NB4 (cell line): ENCODE data around the gene SEMA6D.

ENCODE experiments used
- POLR2A ChIP-seq: IDR thresholded peaks from 2 replicates; pipeline ENCODE4 v1.6.1; 2011; ENCODE audit warnings: mild to moderate bottlenecking; ENCODE audit not compliant: insufficient read length; ENCODE audit errors: extremely low read depth
- TF ChIP-seq, protein P1 (sequence below): IDR thresholded peaks from one replicate; pipeline ENCODE4 v1.5.1; 2012; ENCODE audit warnings: low read depth, low read length
- TF ChIP-seq, protein P2 (sequence below): IDR thresholded peaks from 2 replicates; pipeline ENCODE4 v1.6.1; 2011; ENCODE audit warnings: low read depth, low read length

DNA sequence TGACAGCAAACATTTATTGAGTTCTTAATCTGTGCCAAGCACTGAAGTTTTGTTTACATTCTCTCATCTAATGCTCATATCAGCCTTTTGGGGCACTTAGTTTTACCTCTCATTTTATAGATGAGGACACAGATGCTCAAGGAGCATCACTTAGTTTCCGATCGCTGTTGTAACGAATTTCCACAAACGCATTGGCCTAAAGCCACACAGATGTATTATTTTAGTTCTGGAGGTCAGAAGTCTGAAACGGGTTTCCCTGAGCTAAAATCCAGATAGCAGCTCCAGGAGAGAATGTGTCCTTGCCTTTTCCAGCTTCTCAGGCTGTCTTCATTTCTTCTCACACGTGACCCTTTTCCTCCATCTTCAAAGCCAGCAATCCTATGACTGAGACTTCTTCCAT lies 11.1 kb downstream of the SEMA6D start:
- TF ChIP-seq, protein P1, sequence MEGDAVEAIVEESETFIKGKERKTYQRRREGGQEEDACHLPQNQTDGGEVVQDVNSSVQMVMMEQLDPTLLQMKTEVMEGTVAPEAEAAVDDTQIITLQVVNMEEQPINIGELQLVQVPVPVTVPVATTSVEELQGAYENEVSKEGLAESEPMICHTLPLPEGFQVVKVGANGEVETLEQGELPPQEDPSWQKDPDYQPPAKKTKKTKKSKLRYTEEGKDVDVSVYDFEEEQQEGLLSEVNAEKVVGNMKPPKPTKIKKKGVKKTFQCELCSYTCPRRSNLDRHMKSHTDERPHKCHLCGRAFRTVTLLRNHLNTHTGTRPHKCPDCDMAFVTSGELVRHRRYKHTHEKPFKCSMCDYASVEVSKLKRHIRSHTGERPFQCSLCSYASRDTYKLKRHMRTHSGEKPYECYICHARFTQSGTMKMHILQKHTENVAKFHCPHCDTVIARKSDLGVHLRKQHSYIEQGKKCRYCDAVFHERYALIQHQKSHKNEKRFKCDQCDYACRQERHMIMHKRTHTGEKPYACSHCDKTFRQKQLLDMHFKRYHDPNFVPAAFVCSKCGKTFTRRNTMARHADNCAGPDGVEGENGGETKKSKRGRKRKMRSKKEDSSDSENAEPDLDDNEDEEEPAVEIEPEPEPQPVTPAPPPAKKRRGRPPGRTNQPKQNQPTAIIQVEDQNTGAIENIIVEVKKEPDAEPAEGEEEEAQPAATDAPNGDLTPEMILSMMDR: no peak
- TF ChIP-seq POLR2A: no peak
- TF ChIP-seq, protein P2, sequence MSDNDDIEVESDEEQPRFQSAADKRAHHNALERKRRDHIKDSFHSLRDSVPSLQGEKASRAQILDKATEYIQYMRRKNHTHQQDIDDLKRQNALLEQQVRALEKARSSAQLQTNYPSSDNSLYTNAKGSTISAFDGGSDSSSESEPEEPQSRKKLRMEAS: no peak
